AG09319 (cell line): ENCODE results near the gene SMIM35.

Experiments
- DNase-seq: peaks from one replicate; pipeline ENCODE4 v3.0.0-alpha.2; 2010; ENCODE audit warnings: low read depth; ENCODE audit errors: extremely low read depth
- CTCF ChIP-seq: IDR thresholded peaks from 2 replicates; pipeline ENCODE4 v1.5.1; 2011; ENCODE audit warnings: low read depth, mild to moderate bottlenecking, inconsistent platforms, low read length, moderate library complexity

SMIM35 gene

GRCh38 chr11:118060081-118060661, 26.6 kb downstream of the SMIM35 start:
- no peak for TF ChIP-seq CTCF
- no peak for DNase-seq

GRCh38 chr11:118059246-118059940, 27.4 kb downstream of the SMIM35 start:
- no peak for TF ChIP-seq CTCF
- no peak for DNase-seq

- DNase-seq, result no peak
- no peak for TF ChIP-seq CTCF
Measured at GRCh38 chr11:118058311-118059245, 28.2 kb downstream of the SMIM35 start.

GRCh38 chr11:118057251-118058145, 29.3 kb downstream of the SMIM35 start:
- TF ChIP-seq CTCF, result no peak
- no peak for DNase-seq

- DNase-seq, result no peak
- TF ChIP-seq CTCF, result no peak
Measured at GRCh38 chr11:118056806-118057205, 30.0 kb downstream of the SMIM35 start.

- DNase-seq, result no peak
- no peak for TF ChIP-seq CTCF
Measured at GRCh38 chr11:118055966-118056365, 30.8 kb downstream of the SMIM35 start.
